ENCODE results near the gene NPEPL1. TPM values are rescaled to one million over a fixed set of nuclear protein-coding genes. Genes with fewer than 3 reads are reported as not detected.
"Not testable (repeated sequence)": the region's sequence is repeated elsewhere in the genome, so short reads cannot be mapped to it uniquely, and the experiment has no call there.

The NPEPL1 gene, protein sequence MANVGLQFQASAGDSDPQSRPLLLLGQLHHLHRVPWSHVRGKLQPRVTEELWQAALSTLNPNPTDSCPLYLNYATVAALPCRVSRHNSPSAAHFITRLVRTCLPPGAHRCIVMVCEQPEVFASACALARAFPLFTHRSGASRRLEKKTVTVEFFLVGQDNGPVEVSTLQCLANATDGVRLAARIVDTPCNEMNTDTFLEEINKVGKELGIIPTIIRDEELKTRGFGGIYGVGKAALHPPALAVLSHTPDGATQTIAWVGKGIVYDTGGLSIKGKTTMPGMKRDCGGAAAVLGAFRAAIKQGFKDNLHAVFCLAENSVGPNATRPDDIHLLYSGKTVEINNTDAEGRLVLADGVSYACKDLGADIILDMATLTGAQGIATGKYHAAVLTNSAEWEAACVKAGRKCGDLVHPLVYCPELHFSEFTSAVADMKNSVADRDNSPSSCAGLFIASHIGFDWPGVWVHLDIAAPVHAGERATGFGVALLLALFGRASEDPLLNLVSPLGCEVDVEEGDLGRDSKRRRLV
- 21.9 TPM for polyA plus RNA-seq (2013, experiment 1 of 2; ENCODE audit: insufficient read length)
- polyA plus RNA-seq (2013, experiment 2 of 2; ENCODE audit: insufficient read length) = 21.7 TPM

DNA sequence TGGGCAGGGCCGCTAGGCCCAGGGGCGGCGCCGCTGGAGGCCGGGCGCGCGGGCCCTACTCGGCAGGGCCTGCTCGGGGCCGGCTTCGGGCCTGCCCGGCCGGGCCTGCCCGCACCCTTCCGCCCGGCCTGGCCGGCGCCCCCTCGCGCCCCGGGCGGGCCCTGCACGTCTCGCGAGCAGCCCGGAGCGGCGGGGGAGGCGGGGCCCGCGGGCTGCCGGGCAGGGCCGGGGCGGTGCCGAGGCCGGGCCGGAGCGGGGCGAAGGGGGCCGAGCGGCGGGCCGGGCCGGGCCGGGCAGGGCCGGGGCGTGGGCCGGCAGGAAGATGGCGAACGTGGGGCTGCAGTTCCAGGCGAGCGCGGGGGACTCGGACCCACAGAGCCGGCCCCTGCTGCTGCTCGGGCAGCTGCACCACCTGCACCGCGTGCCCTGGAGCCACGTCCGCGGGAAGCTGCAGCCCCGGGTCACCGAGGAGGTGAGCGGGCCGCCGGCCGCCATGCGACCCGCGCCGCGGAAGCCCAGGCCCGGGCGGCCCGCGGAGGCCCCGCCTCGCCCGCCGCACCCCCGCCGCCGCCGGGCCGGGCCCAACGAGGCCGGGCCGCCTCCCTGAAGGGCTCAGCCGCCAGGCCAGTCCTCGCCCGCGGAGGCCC is at the start of gene NPEPL1:
Gene NPEPL1 (plus strand): TSS at position 222 of the 647 bp plus-strand sequence. CDS start 101 bp downstream, at position 323.
- DNase-seq = peak; percentile 80

- DNase-seq = not testable (repeated sequence)
These were observed 49.7 kb upstream of the NPEPL1 start for GRCh38 chr20:58642896-58643295.

DNA sequence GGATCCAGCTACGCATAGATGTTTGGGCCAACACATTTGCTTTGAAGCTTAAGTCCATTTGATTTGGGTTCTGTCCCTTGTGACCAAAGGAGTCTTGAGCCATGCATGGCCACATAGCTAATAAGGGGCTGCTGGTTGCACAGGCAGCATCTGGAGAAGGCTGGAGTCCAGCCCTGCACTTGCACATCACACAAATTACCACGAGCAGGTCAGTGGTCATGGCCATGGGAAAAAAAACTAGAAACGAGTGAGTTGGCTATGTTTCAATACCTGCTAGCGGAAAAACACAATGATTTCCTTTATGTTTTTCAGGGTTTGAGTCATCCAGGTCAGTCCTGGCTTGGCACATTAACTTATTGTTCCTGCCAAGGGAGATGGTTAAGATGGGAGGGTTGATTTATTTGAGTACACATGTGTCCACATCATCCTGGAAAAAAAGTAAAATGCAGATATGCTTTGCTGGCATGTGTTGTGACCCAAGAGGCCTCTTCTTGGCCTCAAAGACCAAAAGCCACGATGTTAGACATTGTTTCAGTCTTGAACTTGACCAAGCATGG is 47.1 kb upstream of the NPEPL1 start:
- peak; percentile 48 for DNase-seq

DNA sequence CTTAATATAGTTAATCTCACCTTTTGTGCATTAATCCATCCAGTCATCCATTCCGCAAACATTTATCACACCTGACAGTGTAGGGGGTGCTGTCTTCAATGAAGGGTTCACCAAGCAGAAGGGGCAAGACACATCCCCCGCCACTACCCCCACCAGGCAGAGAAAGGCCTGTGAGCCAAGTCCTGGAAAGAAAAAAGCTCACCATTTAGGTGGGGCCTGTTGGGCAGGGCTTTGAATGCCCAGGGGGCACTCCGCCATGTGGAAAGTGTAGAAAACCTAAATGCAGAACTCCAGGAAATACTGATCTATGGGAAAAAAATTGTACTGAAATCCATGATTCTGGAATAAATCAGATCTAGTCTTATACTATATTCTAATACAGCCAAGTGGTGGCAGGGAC is 46.3 kb upstream of the NPEPL1 start:
- DNase-seq = no peak

DNA sequence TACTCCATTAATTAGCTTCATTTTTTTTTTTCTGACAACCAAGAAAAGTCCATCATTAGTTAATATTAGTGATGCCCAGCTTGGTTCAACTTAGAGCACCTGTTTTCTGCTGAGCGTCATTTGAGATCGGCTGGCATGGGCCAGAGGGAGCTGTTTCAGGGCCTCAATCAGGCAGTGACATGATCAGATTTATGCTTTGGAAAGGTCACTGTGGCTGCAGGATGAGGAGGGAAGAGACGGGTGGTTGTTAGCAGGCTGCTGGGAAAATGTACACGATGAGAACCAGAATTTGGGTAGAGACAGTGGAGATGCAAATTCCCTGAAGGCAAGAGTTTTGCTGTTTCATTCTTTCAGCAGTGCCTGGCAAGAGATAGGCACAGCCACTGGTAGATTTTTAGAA is 45.9 kb upstream of the NPEPL1 start:
- no peak for DNase-seq

DNA sequence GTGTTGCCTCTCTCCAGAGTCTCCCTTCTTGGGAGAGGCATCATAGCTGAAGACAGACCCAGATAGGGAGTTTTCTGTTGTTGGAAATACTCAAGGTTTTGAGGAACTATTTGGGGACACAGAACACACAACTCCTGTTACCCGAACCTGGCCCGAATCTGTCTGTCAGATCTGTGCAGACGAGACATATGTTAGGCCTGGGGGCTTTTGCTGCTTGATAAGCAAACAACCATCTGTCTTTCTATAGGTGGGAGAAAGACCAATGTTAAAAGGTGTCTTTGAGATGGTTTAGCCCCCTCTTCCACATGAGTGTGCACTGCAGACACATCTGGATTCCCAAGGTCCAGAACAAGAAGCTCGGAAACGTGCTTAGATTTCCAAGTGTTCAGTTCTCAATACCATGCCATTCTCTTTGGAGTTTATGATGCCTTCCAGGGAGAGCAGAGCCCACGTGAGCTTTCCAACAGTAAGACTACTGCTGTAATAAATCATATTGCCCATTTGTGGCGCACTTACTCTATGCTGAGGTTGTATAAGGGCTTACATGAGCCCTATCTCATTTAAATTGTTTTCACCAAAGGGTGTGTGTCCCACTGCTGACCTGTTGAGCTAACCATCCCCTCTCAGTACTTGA is 45.3 kb upstream of the NPEPL1 start:
- no peak for DNase-seq

DNA sequence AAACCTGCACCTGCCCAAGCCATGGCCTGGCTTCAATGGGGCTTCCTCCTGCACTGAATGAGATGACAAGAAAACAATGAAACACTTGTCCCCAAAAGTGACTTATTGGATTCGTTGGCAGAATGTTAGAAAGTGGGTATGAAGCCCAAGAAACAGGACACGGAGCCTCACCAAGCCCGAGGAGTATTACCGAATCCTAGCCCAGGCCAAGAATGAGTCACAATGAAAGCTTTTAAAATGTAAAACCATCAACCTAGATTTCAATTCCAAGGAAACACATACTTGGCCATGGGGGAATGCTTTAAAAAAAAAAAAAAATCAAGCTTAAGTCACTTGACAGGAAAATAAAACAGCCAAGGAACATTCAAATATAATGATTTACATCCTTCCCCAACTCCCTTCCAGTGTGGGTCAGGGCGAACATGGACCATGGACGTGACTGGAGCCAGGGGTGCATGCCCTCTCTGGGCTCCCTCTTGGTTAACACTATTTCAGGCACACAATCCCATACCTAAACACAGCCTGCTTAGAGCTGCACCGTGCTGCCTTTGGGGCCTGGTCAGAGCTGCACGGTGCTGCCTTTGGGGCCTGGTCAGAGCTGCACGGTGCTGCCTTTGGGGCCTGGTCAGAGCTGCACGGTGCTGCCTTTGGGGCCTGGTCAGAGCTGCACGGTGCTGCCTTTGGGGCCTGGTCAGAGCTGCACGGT is 44.7 kb upstream of the NPEPL1 start:
- DNase-seq = peak; percentile 72

- not testable (repeated sequence) for DNase-seq
These were observed 44.1 kb upstream of the NPEPL1 start for GRCh38 chr20:58648502-58648825.

- no peak for DNase-seq
These were observed 43.1 kb upstream of the NPEPL1 start for GRCh38 chr20:58649288-58650180.

DNA sequence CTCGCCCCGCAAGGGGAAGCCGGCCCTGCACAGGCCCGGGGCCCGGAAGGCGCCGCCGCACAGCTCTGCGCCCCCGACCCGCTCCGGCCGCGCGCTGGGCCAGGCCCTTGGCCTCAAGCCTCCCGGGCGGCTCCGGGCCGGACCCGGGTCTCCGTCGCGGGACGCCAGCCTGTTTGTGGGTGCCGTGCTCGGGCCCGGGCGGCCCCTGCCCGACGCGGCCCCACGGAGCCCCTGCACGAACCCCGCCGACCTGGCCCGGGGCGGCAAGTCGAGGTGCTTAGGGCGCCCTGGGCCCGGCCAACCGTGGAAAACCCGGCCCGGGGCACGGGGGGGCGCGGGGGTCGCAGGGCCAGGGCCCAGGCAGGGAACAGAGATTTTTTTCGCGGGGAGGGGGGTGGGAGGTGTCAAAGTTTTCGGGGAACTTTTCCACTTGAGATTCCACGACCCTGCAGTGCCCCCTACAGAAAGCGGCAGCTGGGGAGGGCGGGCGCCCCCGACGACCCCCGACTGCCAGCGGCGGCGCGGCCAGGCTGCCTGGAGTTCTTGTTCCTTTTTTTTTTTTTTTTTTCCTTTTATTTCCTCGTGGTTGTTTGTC is 42.3 kb upstream of the NPEPL1 start:
- no peak for DNase-seq

DNA sequence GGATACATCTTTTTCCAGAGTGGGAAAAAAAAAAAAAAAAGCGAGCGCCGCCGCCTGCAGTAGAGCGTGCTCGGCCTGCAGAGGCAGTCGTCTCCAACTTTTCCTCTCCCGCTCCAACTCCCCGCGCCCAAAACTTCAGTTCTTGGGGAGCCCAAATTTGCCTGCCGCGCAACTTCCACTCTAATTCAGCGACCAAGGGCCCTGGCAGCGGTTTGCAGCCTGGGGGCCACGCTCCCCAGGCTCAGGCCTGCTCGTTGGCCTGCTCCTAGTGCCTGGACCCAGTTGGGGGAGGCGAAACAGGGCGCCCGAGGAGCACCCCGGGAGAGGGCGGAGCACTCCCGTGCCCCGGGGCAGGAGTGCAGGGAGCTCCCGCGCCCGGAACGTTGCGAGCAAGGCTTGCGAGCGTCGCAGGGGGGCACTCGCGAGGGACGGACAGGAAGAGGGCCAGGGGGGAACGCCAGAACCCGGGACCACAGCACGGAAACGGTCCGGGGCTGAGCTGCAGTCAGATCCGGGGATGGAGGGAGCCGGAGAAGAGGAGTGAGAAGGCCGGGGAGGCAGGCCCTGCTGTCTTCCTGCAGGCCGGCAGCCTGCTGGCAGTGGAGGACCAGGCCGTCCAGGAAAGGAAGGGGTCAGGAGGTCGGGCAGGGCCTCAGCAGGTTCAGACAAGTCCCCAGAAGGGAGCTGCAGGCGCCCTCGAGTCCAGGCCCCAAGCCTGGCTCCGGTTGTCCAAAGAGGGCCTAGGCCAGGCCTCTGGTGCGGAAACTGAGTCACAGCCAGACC is 41.6 kb upstream of the NPEPL1 start, which contains the start of gene STX16:
Gene STX16 (plus strand): TSS at position 508 of the 783 bp plus-strand sequence. CDS start 724 bp downstream, outside the sequence.
- peak; percentile 95 for DNase-seq

DNA sequence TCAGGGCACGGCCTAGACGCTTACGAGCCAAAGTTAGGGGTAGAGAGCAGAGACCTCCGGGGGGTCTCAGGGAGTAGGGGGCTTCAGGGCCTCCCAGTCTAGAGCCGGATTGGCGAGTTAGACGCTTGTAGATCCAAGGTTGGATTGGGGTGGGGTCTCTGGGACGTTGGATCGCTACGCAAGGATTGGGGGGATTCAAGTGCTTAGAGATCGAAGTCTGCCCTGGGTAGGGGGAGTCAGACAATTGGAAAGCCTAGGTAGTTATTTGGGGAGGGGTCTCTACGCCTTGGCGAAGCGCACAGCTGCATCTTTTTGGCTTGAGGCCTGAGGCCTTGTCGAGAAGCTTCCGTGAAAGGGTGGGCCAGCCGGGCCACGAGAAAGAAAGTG is 41.0 kb upstream of the NPEPL1 start:
- no peak for DNase-seq

DNA sequence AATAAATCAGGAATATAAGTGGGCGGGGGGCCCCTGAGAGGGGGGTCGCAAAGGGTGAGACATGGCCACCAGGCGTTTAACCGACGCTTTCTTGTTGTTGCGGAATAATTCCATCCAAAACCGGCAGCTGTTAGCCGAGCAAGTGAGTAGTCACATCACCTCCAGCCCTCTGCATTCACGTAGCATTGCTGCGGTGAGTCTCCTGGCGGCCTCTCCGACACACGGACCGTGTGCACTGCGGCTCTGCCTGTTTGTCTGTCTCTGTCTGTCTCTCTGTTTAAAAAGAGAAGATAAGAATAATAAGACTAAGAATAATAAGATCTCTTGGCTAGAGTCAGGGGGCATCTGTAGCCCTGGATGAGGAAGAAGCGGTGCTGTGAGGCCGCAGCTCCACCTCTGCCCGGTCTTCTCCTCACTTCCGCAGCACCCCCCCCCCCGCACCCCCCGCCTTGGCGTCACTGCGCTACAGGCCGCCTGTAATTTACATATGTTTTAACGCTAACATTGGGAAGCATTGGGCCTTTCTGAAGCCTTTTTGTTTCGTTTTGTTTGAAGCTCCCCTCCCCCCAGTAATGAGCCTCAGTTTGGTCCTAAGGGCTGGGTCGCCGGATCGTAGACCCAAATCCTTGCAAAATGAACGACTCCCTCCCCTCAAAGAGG is 40.5 kb upstream of the NPEPL1 start:
- peak; percentile 66 for DNase-seq

DNA sequence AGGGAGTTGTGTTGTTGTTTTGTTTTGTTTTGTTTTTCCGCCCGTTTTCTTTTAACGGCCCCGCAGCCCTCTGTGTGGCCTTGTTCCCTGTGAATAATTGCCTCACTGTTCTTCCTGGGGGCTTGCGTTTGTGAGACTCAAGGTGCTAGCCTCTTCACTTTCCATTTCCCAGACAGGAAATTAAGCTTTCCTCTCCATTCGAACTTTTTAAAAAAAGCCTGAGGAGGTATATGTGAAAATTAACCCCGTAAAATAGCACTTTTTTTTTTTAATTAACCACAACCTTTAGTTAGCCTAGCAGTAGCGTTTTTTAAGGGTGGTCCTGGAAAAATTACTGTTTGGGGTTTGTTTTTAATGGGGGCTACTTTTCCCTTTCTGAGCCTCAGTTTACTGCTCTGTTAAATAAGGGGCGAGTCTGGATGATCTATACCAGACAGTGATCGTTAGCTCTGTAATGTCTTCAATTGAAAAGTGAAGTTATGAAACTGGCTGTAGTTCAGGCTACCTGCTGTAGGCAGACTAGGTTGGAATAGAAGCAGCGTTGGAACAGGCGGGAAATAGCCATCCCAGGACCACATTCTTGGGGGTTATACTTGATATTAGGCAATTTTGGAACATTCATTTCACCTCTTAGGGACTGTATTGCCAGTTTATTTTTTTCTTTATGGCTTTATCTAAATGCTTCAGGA is 39.9 kb upstream of the NPEPL1 start:
- DNase-seq = no peak

- no peak for DNase-seq
These were observed 38.3 kb upstream of the NPEPL1 start for GRCh38 chr20:58654337-58654736.

- no peak for DNase-seq
These were observed 37.1 kb upstream of the NPEPL1 start for GRCh38 chr20:58655328-58656107.

DNA sequence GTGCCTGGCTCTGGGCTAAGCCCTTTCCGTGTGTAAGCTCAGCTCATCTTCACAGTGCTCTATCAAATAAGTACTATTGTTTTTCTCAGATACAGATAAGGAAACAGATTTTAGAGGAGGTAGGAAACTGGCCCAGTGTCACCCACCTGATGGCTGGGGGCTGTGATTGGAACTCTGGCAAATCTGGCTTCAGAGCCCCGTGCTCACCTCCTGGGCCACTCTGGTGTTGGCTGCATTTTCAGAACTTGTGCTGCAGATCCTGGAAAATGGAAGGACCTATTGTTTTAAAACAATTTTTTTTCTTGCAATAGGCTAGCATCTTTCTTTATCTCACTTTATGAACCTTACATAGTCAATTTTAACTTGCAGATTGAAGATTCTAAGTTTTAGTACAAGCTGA is 35.8 kb upstream of the NPEPL1 start:
- no peak for DNase-seq

GRCh38 chr20:58657262-58657661 is 35.3 kb upstream of the NPEPL1 start:
- DNase-seq = no peak

Measured in fibroblast of skin of abdomen (primary cell).